Endothelial cell (in vitro differentiated cells): ENCODE data around the gene GAK. TPM values are rescaled to one million over a fixed set of nuclear protein-coding genes. Genes with fewer than 3 reads are reported as not detected.

Experiments
- DNase-seq: peaks from one replicate; pipeline ENCODE4 v3.0.0; 2021; ENCODE audit warnings: low spot score
- H3K27ac Mint-ChIP-seq: one replicate; pipeline ENCODE4 v1.8.0; 2021; ENCODE audit warnings: mixed read lengths, inconsistent platforms; ENCODE audit not compliant: unreplicated experiment
- H3K27me3 Mint-ChIP-seq: one replicate; pipeline ENCODE4 v1.8.0; 2021; ENCODE audit warnings: mild to moderate bottlenecking, moderate library complexity, mixed read lengths, inconsistent platforms; ENCODE audit not compliant: unreplicated experiment
- H3K36me3 Mint-ChIP-seq: one replicate; pipeline ENCODE4 v1.8.0; 2021; ENCODE audit warnings: mild to moderate bottlenecking, low read depth, mixed read lengths, inconsistent platforms; ENCODE audit not compliant: unreplicated experiment
- H3K4me1 Mint-ChIP-seq: one replicate; pipeline ENCODE4 v1.8.0; 2021; ENCODE audit warnings: mild to moderate bottlenecking, mixed read lengths, inconsistent platforms; ENCODE audit not compliant: unreplicated experiment
- H3K4me3 Mint-ChIP-seq: one replicate; pipeline ENCODE4 v1.8.0; 2021; ENCODE audit warnings: mild to moderate bottlenecking, mixed read lengths, inconsistent platforms; ENCODE audit not compliant: unreplicated experiment
- H3K9me3 Mint-ChIP-seq: one replicate; pipeline ENCODE4 v1.8.0; 2021; ENCODE audit warnings: mixed read lengths, inconsistent platforms; ENCODE audit not compliant: unreplicated experiment
- CTCF ChIP-seq: fragments of 200-600 bp; sonication (generic); IDR thresholded peaks from one replicate; pipeline ENCODE4 v1.5.0; 2021; ENCODE audit warnings: antibody characterized with exemption; ENCODE audit not compliant: unreplicated experiment
- total RNA-seq: library from RNA; stranded (reverse); fragmentation: NEBNext Ultra II Directional; extraction: Animal tissue kit (Norgen Biotek cat#: 25700); gene quantifications from one replicate; pipeline ENCODE4 v1.2.1, GENCODE V29; 2021; ENCODE audit not compliant: unreplicated experiment

The GAK gene
- total RNA-seq, 1 donor from 2014 or later: 112 TPM

GRCh38 chr4:849478-850175 is 82.5 kb downstream of the GAK start:
- no peak for TF ChIP-seq CTCF
- Mint-ChIP-seq H3K4me1 (no peaks in the 10 kb centered on the region), H3K9me3 (no peaks in the 10 kb centered on the region), H3K27ac (no peak overlapping the region), H3K4me3 (no peak overlapping the region), H3K27me3 (peaks cover 5% of the 10 kb centered on the region), H3K36me3 (peaks cover 26% of the 10 kb centered on the region)
- DNase-seq: no peak

- Mint-ChIP-seq H3K36me3 (peaks cover 24% of the 10 kb centered on the region), H3K27ac (no peak overlapping the region), H3K4me1 (peaks cover 3% of the 10 kb centered on the region), H3K27me3 (peaks cover 8% of the 10 kb centered on the region), H3K9me3 (no peaks in the 10 kb centered on the region), H3K4me3 (no peak overlapping the region)
- TF ChIP-seq CTCF: no peak
- DNase-seq: no peak
These were observed 83.2 kb downstream of the GAK start for GRCh38 chr4:848803-849477.

GRCh38 chr4:848307-848691 is 83.8 kb downstream of the GAK start:
- no peak overlapping the region for H3K27ac Mint-ChIP-seq
- H3K27me3 Mint-ChIP-seq: peaks cover 8% of the 10 kb centered on the region
- H3K4me1 Mint-ChIP-seq: peaks cover 3% of the 10 kb centered on the region

GRCh38 chr4:845836-846251 is 86.3 kb downstream of the GAK start:
- Mint-ChIP-seq H3K9me3 (no peaks in the 10 kb centered on the region), H3K4me3 (peak overlapping the region; percentile 12), H3K27me3 (peaks cover 8% of the 10 kb centered on the region), H3K4me1 (peaks cover 3% of the 10 kb centered on the region), H3K36me3 (peaks cover 15% of the 10 kb centered on the region), H3K27ac (no peak overlapping the region)
- no peak for TF ChIP-seq CTCF
- DNase-seq: no peak

More at GRCh38 chr4:848307-848691, 83.8 kb downstream of the GAK start:
- Mint-ChIP-seq H3K36me3 (peaks cover 23% of the 10 kb centered on the region), H3K9me3 (no peaks in the 10 kb centered on the region), H3K4me3 (no peak overlapping the region)
- no peak for DNase-seq
- TF ChIP-seq CTCF: no peak

GRCh38 chr4:845233-845835 is 86.8 kb downstream of the GAK start:
- H3K9me3 Mint-ChIP-seq: no peaks in the 10 kb centered on the region
- H3K4me3 Mint-ChIP-seq: no peak overlapping the region
- peaks cover 8% of the 10 kb centered on the region for H3K27me3 Mint-ChIP-seq
- H3K36me3 Mint-ChIP-seq: peaks cover 14% of the 10 kb centered on the region
- TF ChIP-seq CTCF: no peak
- no peak for DNase-seq
- H3K4me1 Mint-ChIP-seq: peaks cover 3% of the 10 kb centered on the region
- no peak overlapping the region for H3K27ac Mint-ChIP-seq
